GM12878 (cell line): ENCODE data around the gene EHF.

Experiments used
- NFIC ChIP-seq: IDR thresholded peaks from 2 replicates; pipeline ENCODE4 v1.6.1; 2012; ENCODE audit warnings: low read depth, mild to moderate bottlenecking, inconsistent platforms, low read length, moderate library complexity
- NFYB ChIP-seq: IDR thresholded peaks from 2 replicates; pipeline ENCODE4 v1.6.1; 2011; ENCODE audit warnings: low read depth, mild to moderate bottlenecking, low read length, improper control_type of control experiment, moderate library complexity; ENCODE audit not compliant: insufficient read depth
- TF ChIP-seq, protein P1 (sequence below), 3 experiments: IDR thresholded peaks in 2 of 3; conservative IDR thresholded peaks in 1 of 3; 2 replicates each; pipeline ENCODE4 v1.5.1; 2011; ENCODE audit warnings: low read depth in 3 of 3, low read length in 3 of 3, mild to moderate bottlenecking in 3 of 3, control low read depth in 2 of 3, moderate library complexity in 2 of 3, inconsistent platforms in 1 of 3, mixed read lengths in 1 of 3; ENCODE audit not compliant: control insufficient read depth in 2 of 3, insufficient read depth in 1 of 3; ENCODE audit errors: extremely low read depth in 1 of 3
- TF ChIP-seq, protein P2 (sequence below): fragments of 150-350 bp; IDR thresholded peaks from 2 replicates; pipeline ENCODE4 v1.6.1; 2016; ENCODE audit warnings: low read depth, low read length
- TF ChIP-seq, protein P3 (sequence below): IDR thresholded peaks from 2 replicates; pipeline ENCODE4 v1.6.1; 2011; ENCODE audit warnings: mild to moderate bottlenecking, low read depth, low read length, moderate library complexity; ENCODE audit not compliant: insufficient replicate concordance

DNA sequence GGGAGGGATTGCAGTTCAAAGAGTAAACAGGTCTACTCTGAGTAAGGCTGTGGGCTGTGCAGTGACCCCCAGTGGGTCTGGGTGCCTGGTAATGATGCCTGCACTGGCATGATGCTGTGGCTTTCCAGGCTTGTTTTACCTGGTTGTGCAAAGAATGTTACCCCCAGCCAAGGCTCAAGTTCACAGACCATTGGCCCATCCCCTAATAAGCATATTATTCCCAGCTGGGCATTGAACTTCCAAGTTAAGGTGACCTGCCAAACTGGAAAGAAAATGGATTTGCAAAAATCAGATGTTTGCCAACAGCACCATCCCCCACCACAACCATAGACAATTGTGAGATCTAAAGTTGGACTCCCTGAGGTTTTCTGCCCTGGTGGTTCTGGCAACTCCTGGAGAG lies 7.9 kb upstream of the EHF start:
- TF ChIP-seq, protein P1, sequence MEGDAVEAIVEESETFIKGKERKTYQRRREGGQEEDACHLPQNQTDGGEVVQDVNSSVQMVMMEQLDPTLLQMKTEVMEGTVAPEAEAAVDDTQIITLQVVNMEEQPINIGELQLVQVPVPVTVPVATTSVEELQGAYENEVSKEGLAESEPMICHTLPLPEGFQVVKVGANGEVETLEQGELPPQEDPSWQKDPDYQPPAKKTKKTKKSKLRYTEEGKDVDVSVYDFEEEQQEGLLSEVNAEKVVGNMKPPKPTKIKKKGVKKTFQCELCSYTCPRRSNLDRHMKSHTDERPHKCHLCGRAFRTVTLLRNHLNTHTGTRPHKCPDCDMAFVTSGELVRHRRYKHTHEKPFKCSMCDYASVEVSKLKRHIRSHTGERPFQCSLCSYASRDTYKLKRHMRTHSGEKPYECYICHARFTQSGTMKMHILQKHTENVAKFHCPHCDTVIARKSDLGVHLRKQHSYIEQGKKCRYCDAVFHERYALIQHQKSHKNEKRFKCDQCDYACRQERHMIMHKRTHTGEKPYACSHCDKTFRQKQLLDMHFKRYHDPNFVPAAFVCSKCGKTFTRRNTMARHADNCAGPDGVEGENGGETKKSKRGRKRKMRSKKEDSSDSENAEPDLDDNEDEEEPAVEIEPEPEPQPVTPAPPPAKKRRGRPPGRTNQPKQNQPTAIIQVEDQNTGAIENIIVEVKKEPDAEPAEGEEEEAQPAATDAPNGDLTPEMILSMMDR (IDR thresholded peaks at IDR 0.05 in 2 of 3, conservative IDR thresholded peaks at IDR 0.05 in 1 of 3; ENCODE audit: control insufficient read depth in 2 of 3, extremely low read depth in 1 of 3, insufficient read depth in 1 of 3, low read depth in 3 of 3, low read length in 3 of 3): no peak
- TF ChIP-seq NFIC (no peak), NFYB (no peak)
- TF ChIP-seq, protein P2, sequence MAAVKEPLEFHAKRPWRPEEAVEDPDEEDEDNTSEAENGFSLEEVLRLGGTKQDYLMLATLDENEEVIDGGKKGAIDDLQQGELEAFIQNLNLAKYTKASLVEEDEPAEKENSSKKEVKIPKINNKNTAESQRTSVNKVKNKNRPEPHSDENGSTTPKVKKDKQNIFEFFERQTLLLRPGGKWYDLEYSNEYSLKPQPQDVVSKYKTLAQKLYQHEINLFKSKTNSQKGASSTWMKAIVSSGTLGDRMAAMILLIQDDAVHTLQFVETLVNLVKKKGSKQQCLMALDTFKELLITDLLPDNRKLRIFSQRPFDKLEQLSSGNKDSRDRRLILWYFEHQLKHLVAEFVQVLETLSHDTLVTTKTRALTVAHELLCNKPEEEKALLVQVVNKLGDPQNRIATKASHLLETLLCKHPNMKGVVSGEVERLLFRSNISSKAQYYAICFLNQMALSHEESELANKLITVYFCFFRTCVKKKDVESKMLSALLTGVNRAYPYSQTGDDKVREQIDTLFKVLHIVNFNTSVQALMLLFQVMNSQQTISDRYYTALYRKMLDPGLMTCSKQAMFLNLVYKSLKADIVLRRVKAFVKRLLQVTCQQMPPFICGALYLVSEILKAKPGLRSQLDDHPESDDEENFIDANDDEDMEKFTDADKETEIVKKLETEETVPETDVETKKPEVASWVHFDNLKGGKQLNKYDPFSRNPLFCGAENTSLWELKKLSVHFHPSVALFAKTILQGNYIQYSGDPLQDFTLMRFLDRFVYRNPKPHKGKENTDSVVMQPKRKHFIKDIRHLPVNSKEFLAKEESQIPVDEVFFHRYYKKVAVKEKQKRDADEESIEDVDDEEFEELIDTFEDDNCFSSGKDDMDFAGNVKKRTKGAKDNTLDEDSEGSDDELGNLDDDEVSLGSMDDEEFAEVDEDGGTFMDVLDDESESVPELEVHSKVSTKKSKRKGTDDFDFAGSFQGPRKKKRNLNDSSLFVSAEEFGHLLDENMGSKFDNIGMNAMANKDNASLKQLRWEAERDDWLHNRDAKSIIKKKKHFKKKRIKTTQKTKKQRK: no peak
- TF ChIP-seq, protein P3, sequence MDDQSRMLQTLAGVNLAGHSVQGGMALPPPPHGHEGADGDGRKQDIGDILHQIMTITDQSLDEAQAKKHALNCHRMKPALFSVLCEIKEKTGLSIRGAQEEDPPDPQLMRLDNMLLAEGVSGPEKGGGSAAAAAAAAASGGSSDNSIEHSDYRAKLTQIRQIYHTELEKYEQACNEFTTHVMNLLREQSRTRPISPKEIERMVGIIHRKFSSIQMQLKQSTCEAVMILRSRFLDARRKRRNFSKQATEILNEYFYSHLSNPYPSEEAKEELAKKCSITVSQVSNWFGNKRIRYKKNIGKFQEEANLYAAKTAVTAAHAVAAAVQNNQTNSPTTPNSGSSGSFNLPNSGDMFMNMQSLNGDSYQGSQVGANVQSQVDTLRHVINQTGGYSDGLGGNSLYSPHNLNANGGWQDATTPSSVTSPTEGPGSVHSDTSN: no peak
